Suppressor macrophage treated with lipopolysaccharide for 4 hours (primary cell): ENCODE results near the gene NT5DC2.

ENCODE experiments used
- DNase-seq: peaks from one replicate; pipeline ENCODE4 v3.0.0-alpha.2; 2020

The NT5DC2 gene

DNA sequence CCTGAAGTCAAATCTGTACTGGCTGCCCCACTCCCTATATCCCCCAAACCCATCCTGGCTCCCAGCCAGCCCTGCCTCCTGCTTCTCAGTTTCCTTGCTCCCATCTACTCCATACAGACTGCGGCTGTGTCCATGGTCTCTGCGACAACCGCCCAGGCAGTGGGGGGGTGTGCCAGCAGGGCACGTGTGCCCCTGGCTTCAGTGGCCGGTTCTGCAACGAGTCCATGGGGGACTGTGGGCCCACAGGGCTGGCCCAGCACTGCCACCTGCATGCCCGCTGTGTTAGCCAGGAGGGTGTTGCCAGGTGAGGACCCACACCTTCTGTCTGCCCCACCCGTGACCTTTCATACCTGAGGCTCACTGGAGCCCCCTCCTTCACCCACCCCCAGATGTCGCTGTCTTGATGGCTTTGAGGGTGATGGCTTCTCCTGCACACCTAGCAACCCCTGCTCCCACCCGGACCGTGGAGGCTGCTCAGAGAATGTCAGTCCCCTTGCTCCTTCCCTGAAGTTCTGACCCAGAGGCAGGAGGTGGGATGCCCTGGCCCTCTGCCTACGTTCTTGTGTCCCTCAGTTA, 23.8 kb downstream of the NT5DC2 start:
- no peak for DNase-seq

DNA sequence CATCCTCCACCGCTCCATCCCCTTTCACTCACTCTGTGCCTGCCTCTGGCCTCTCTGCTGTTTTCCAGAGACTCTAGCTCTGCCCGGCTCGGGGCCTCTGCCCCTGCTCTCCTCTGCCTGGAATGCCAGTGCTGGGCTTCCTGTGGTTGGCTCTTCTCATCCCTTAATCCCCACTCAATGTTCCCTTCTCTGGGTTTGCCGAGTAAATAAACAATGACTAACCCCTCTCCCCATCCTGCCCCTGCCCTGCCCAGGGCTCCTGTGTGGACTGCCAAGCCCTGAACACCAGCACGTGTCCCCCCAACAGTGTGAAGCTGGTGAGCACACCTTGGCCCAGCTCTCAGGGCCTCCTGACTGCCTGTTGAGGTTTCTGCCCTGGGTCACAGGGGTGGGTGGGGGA, 26.3 kb downstream of the NT5DC2 start:
- no peak for DNase-seq

- DNase-seq: no peak
These were observed 27.2 kb downstream of the NT5DC2 start for GRCh38 chr3:52506266-52506966.

- DNase-seq: no peak
These were observed 28.7 kb downstream of the NT5DC2 start for GRCh38 chr3:52504977-52505376.

- DNase-seq: no peak
These were observed 29.8 kb downstream of the NT5DC2 start for GRCh38 chr3:52503788-52504424.

DNA sequence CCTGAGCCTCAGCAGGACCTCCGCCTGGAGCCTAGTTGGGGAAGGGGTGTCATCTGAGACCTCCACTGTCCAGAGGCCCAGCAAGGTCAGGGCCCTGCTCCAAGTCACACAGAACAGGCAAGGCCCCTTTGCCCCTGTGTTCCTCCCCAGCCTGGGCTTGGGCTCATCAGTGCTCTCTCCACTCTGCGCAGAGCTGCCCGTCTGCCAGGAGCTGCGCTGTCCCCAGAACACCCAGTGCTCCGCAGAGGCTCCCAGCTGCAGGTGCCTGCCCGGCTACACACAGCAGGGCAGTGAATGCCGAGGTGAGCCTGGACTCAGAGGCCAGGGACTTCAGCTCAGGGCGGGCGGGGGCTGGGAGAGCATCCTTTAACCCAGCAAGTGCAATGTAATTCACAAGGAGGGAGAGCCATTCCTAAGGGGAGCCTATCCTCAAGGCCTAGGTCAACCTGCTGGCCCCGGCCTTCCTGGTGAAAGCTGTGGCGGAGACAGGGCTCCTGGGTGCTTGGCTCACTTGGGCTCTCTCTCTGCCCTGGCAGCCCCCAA, 30.8 kb downstream of the NT5DC2 start:
- no peak for DNase-seq

DNA sequence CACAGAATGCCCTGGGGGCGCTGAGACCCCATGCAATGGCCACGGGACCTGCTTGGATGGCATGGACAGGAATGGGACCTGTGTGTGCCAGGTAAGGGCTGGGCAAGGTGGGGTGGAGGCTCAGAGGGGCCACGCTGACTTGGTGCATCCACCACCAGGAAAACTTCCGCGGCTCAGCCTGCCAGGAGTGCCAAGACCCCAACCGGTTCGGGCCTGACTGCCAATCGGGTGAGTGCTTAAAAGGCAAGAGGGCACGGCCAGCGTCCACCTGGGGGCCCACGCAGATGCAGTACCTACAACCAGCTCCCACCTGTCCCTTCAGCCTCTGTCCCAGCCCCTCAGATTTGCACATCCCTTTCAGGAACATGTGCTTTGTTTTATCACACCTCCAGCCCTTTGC, 31.7 kb downstream of the NT5DC2 start:
- DNase-seq: no peak

DNA sequence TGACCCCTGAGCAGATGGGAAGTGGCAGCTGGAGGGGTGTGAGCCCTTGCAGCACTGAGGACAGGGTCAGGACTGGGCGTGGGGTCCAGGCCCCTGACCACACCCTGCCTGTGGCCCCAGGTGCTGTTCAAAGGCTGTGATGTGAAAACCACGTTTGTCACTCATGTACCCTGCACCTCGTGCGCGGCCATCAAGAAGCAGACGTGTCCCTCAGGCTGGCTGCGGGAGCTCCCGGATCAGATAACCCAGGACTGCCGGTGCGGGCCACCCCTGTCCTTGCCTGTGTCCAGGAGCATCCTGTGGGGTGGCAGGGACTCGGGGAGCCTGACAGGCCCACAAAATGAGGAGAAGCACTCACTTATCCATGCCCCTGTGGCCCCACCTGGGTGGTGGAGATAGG, 32.6 kb downstream of the NT5DC2 start:
- no peak for DNase-seq

- DNase-seq: peak; percentile 95
These were observed 35.3 kb downstream of the NT5DC2 start for GRCh38 chr3:52498137-52499054.

GRCh38 chr3:52495777-52496602, 37.7 kb downstream of the NT5DC2 start:
- DNase-seq: peak; percentile 76

GRCh38 chr3:52494886-52495495, 38.7 kb downstream of the NT5DC2 start, which contains the start of gene STAB1:
STAB1 (plus strand) TSS chr3:52495338; CDS start chr3:52495414, 76 bp downstream.
- DNase-seq: peak; percentile 37

DNA sequence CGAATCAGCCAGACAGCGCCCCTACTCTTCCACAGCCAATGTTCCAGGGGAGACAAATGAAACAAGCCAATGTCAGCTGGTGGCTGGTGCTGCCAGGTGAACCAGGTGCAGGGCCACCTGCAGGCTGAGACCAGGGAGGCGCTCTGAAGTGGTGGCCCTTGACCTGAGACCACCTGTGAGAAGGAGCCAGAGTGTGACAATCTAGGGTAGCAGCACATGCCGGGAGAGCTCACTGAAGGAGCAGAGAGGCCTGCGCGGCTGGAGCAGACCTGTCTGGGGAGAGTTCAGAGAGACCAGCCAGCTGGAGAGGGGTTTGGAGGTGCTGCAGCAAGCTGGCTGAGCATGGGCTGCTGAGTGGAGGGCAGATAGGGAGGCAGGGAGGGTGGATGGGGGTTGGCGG, 39.2 kb downstream of the NT5DC2 start:
- no peak for DNase-seq

DNA sequence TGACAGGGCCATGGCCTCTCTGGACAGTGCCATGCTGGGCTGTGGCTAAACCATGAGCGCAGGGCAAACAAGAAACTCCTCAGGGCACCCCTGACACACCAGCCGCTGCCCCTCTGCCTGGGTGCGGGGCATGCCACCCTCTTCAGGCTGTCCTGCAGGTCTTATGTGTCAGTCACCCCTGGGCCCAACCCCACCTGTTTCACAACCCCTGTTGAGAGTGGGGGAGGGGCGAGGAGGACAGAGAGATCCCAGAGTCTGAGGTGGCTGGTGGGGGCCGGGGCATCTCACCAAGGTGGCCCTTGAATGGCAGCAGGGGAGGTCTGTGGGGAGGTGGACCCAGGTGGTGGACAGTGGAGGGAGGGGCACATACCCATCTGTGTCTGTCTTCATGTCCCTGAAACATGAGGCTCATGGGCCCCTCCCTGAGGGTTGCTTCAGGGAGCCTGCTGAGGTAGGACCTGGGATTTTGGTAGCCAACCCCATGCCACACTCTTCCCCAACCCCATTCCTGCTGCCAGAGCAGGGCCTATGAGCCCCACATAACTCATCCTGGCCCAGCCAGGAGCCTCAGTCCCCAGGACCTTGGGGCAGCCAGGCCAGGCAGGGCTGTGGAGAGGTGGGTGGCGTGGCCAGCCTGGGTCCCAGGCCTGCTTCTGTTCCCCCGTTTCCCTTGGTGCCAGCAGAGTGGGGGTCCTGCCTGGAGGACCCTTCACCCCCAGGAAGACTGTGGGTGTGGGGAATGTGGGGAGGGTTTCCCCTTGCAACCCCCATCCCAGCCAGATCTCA, 40.2 kb downstream of the NT5DC2 start:
- DNase-seq: no peak

- DNase-seq: no peak
These were observed 41.6 kb downstream of the NT5DC2 start for GRCh38 chr3:52492059-52492458.

DNA sequence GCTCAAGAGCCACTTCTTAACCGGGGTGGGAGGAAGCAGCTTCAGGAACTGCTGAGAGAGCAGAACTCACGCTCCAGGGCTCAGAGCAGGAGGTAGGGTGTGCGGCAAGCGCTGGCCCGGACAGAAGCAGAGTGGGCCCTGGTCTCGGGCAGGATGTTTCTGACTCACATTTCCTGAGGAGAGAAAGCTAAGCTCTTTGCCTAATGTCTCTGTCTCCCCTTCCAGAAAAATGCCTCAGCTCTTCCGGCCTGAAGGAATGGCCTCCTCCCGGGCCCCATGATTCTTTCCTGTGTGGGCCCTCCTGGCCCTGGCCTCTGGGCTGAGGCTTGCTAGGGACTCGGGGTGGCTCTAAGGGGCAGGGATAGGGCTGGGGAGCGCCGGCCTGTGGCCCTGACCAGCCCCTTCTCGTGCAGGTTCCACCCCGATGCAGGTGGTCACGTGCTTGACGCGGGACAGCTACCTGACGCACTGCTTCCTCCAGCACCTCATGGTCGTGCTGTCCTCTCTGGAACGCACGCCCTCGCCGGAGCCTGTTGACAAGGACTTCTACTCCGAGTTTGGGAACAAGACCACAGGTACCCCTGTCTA, 42.6 kb downstream of the NT5DC2 start:
- peak; percentile 73 for DNase-seq

DNA sequence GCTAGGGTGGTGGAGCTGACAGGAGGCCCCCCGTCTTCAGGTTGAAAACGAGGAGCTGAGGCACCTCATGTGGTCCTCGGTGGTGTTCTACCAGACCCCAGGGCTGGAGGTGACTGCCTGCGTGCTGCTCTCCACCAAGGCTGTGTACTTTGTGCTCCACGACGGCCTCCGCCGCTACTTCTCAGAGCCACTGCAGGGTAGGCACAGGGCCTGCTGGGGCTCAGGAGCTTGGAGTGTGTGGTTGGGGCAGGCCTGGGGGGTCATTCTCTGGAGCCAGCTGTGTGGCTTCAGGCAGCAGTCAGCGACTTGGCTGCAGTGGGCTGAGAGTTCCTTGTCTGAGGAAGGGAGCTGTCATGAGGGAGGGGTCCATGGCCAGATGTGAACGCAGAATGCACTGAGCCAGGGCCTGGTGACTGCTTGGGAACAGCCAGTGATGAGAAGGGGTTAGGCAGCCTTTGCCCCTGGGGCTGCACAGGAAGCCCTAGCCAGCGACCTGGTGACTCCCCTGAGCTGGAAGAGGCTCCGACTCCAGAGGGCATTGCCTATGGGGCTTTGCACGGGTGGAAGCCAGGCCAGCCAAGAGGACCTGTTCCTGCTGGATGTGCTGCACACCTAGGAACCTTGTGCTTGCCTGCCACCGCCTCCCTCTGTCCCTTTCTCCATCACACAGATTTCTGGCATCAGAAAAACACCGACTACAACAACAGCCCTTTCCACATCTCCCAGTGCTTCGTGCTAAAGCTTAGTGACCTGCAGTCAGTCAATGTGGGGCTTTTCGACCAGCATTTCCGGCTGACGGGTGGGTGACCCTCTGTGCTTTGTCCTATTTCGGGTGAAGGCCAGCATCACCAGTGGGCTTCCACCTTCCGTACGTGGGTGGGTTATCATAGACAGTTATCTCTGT, 43.4 kb downstream of the NT5DC2 start:
- DNase-seq: no peak

GRCh38 chr3:52489453-52489852, 44.2 kb downstream of the NT5DC2 start:
- no peak for DNase-seq

DNA sequence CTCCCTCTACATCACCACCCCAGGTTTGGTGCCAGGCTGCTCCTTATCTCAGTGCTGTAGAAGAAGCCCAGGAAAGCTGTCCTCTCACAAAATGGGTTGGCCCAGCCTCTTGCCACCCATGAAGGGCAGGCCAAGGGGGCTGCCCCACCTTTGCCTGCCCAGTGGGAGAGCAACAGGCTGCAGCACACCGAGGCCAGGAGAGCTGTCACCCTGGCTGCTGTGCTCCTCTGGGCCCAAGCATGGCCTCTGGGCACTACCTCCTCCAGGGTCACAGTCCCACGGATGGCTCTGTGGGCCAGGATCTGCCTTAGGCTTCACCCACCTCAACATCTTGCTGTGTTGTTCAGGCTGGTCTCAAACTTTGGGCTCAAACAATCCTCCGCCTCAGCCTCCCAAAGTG, 44.9 kb downstream of the NT5DC2 start:
- no peak for DNase-seq
